Ovary (tissue), 9 donors: ENCODE data around the gene STARD5. TPM values are rescaled to one million over a fixed set of nuclear protein-coding genes. Genes with fewer than 3 reads are reported as not detected.

Source experiments
- DNase-seq, 5 donors: peaks; one replicate each; pipeline ENCODE4 v3.0.0-alpha.2; 2019 to 2020
- H3K27ac ChIP-seq, 2 donors: fragments of 200-600 bp; one replicate each; pipeline versions ENCODE4 v1.5.1 to v1.8.0; 2019 to 2022
- H3K27me3 ChIP-seq: fragments of 200-600 bp; one replicate; pipeline ENCODE4 v1.8.0; 2022
- H3K36me3 ChIP-seq: fragments of 200-600 bp; sonication (generic); one replicate; pipeline ENCODE4 v1.5.1; 2019
- H3K4me1 ChIP-seq: one replicate; pipeline ENCODE4 v1.8.1; 2013; ENCODE audit warnings: mild to moderate bottlenecking, moderate library complexity; ENCODE audit not compliant: insufficient read depth
- H3K4me3 ChIP-seq: fragments of 200-600 bp; sonication (generic); one replicate; pipeline ENCODE4 v1.5.1; 2017
- H3K9me3 ChIP-seq, 2 donors: fragments of 200-600 bp in 1 of 2; sonication (generic) in 1 of 2; one replicate each; pipeline versions ENCODE4 v1.5.1 to v1.8.1; 2013 to 2019; ENCODE audit warnings: mild to moderate bottlenecking in 1 of 2, moderate library complexity in 1 of 2
- EP300 ChIP-seq: sonication (generic); formaldehyde crosslinking; IDR thresholded peaks from one replicate; pipeline ENCODE4 v1.6.1; 2017; ENCODE audit warnings: antibody characterized with exemption
- POLR2A ChIP-seq: fragments of 450-650 bp; IDR thresholded peaks from one replicate; pipeline ENCODE4 v1.6.1; 2017; ENCODE audit warnings: antibody characterized with exemption, mild to moderate bottlenecking, moderate library complexity
- WGBS, 3 donors: extraction: QIAGEN DNeasy Blood & Tissue Kit in 1 of 3; methylation state at CpG; one replicate each; pipeline versions ENCODE4 v1.1.5 to v1.1.7; 2013 to 2017; 5-methylcytosine and 5-hydroxymethylcytosine counted together
- intact Hi-C, 4 donors: fragments of 100-400 bp; cut with DNase I; formaldehyde crosslinking; loops; one replicate each; pipeline versions ENCODE4 v1.11.0 to v1.15.1; 2022 to 2023
- polyA plus RNA-seq, 2 donors: library from polyadenylated mRNA; stranded (reverse); fragments of 200-250 nt in 1 of 2; fragments of 350-450 nt in 1 of 2; fragmentation: Illumina TruSeq in 1 of 2; extraction: RNeasy Lipid Tissue Mini Kit (QIAGEN cat#74804) in 1 of 2; gene quantifications; one replicate each; pipeline ENCODE4 v1.2.3, GENCODE V29; 2013 to 2014
- total RNA-seq, 7 donors: library from RNA; depleted of rRNA in 2 of 7; stranded (reverse); fragments of >200 nt in 2 of 7; fragmentation: NEBNext Ultra II Directional in 3 of 7; extraction: Animal tissue kit (Norgen Biotek cat#: 25700) in 3 of 7; gene quantifications; one replicate each; pipeline versions ENCODE4 v1.1.0 to v1.2.4, GENCODE V29; 2016 to 2023
- TF ChIP-seq, protein P1 (sequence below), 3 donors: fragments of 450-650 bp in 2 of 3; fragments of 200-600 bp in 1 of 3; IDR thresholded peaks; one replicate each; pipeline versions ENCODE4 v1.5.1 to v1.8.0; 2016 to 2022; ENCODE audit warnings: antibody characterized with exemption in 3 of 3, mild to moderate bottlenecking in 1 of 3
- donor health status: DM: no; HTN: no; CAD: no; lungs with moderate emphysema.
- donor health status: DM: no; HTN: no; CAD: no.
- donor health status: Bipolar disorder and iron deficiency.
- donor health status: DM: yes; HTN: yes; CAD: no.
- donor health status: DM: no; HTN: no; CAD: no.
- donor health status: DM: yes; HTN: yes; CAD: no.

Gene STARD5
- total and polyA plus RNA-seq, 9 donors: 3.8 to 9.4 (median 6.3) TPM

DNA sequence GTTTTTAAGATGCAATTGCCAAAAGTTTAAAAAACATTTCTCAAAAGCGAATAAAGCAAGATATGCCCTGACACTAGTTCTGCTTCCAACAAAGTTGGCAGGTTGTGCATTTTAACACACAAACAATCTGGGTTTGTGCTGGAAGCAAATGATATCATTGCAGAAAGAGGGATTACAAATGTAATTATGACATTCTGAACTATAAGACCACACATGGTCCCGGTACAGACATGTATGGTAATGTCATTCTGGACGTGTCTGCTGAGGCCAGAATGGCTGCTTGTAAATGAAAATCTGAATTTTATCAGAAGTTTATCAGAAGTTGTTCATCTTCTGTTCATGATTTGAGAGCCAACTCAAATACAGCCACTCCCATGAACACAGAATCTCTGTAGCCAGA lies 39.3 kb upstream of the STARD5 start:
- Histone ChIP-seq H3K4me1 (peaks cover 2% of the 10 kb centered on the region), H3K36me3 (no peaks in the 10 kb centered on the region), H3K27ac (no peak overlapping the region), H3K4me3 (no peak overlapping the region), H3K9me3 (no peaks in the 10 kb centered on the region), H3K27me3 (no peaks in the 10 kb centered on the region)
- intact Hi-C loops: no loop called here
- TF ChIP-seq, protein P1, sequence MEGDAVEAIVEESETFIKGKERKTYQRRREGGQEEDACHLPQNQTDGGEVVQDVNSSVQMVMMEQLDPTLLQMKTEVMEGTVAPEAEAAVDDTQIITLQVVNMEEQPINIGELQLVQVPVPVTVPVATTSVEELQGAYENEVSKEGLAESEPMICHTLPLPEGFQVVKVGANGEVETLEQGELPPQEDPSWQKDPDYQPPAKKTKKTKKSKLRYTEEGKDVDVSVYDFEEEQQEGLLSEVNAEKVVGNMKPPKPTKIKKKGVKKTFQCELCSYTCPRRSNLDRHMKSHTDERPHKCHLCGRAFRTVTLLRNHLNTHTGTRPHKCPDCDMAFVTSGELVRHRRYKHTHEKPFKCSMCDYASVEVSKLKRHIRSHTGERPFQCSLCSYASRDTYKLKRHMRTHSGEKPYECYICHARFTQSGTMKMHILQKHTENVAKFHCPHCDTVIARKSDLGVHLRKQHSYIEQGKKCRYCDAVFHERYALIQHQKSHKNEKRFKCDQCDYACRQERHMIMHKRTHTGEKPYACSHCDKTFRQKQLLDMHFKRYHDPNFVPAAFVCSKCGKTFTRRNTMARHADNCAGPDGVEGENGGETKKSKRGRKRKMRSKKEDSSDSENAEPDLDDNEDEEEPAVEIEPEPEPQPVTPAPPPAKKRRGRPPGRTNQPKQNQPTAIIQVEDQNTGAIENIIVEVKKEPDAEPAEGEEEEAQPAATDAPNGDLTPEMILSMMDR (IDR thresholded peaks at IDR 0.05): no peak
- no peak for TF ChIP-seq EP300
- DNase-seq: no peak
- 26 to 48% (median 28%) methylated on average over 3 of the region's 3 CpGs for WGBS, 3 donors

DNA sequence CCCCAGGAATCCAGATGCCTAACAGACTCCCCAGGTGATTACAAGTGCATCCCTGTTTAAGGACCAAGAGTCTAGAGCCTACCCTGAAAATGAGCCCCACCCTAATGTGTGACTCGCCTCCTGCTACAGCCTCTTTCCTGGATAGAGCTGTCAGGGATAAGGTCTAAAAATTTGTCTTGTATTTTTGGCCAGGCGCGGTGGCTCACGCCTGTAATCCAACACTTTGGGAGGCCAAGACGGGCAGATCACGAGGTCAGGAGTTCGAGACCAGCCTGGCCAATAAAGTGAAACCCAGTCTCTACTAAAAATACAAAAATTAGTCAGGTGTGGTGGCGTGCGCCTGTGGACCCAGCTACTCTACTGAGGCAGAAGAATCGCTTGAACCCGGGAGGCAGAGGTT lies 38.8 kb upstream of the STARD5 start:
- no peak for DNase-seq
- Histone ChIP-seq H3K9me3 (no peaks in the 10 kb centered on the region), H3K4me1 (peaks cover 2% of the 10 kb centered on the region), H3K36me3 (no peaks in the 10 kb centered on the region), H3K4me3 (no peak overlapping the region), H3K27ac (no peak overlapping the region), H3K27me3 (no peaks in the 10 kb centered on the region)
- WGBS, 3 donors: 80 to 92% (median 84%) methylated on average over 11 of the region's 11 CpGs
- TF ChIP-seq EP300: no peak
- TF ChIP-seq, protein P1 (IDR thresholded peaks at IDR 0.05): no peak
- TF ChIP-seq POLR2A: no peak
- intact Hi-C loops: no loop called here

DNA sequence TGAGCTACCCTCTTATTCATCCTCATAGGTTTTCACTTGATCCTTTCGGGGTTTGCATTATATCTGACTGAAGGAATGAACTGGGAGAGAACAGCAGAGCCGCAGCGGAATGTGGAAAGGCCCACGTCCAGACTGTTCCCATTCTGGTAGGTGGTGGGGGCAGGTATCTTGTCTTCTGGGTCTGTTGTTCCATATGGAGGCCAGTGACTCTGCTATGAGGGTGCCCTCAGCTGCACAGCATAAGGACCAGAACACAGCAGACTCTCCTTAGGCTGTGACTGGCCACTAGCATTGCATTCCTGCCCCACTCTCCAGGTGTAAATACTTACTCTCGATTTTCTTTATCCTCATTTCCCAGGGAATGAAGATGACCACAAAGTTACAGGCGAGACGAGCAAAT lies 38.0 kb upstream of the STARD5 start:
- Histone ChIP-seq H3K27ac (no peak overlapping the region), H3K9me3 (no peaks in the 10 kb centered on the region), H3K4me1 (peaks cover 2% of the 10 kb centered on the region), H3K36me3 (no peaks in the 10 kb centered on the region), H3K4me3 (no peak overlapping the region), H3K27me3 (no peaks in the 10 kb centered on the region)
- WGBS, 3 donors: 94 to 96% (median 95%) methylated on average over 7 of the region's 7 CpGs
- TF ChIP-seq, protein P1 (IDR thresholded peaks at IDR 0.05): no peak
- TF ChIP-seq EP300 (no peak), POLR2A (no peak)
- intact Hi-C loops: no loop called here
- DNase-seq: no peak

DNA sequence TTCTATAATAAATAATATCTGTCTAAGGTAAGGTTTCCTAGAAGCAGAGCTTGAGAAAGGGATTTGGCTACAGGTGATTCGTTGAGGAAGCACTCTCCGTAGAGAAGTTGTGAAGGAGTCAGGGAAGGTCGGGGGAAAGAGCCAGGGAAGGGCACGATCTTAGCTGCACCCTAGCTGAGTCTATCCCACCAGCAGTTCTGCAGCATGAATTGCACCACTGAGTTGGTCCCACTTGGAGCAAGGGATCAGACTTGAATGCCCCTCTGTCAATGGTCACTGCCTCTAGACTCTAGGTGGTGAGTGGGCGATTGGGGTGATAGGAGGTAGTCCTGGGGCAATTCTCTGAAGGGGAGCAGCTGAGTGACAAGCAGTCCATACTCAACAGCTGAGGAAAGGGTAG lies 36.5 kb upstream of the STARD5 start:
- intact Hi-C loops: no loop called here
- 91 to 93% (median 92%) methylated on average over 5 of the region's 5 CpGs for WGBS, 3 donors
- TF ChIP-seq EP300 (no peak), POLR2A (no peak)
- TF ChIP-seq, protein P1 (IDR thresholded peaks at IDR 0.05): no peak
- Histone ChIP-seq H3K36me3 (no peaks in the 10 kb centered on the region), H3K27ac (no peak overlapping the region), H3K4me3 (no peak overlapping the region), H3K9me3 (no peaks in the 10 kb centered on the region), H3K4me1 (peaks cover 2% of the 10 kb centered on the region), H3K27me3 (no peaks in the 10 kb centered on the region)
- no peak for DNase-seq

DNA sequence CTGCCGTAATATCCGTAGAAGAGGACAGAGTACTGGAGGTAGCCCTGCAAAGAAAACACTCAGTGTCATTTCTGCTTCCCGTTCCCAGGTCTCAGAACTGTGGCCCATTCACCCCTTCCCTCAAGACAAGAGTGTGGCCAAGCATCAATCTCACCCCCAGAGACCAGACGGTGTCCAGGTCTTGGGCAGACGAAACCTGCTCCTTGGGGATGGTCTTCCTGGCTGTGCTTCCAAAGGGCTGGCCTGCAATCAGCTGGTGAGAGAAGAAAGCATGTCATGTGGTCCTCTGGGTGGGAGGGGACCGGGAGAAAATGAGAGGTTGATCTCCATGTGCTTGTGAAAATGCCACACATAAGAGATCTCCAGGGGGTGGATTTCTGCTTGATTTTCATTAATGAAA lies 34.3 kb upstream of the STARD5 start:
- Histone ChIP-seq H3K27ac (no peak overlapping the region), H3K4me3 (no peak overlapping the region), H3K36me3 (no peaks in the 10 kb centered on the region), H3K4me1 (no peaks in the 10 kb centered on the region), H3K9me3 (no peaks in the 10 kb centered on the region), H3K27me3 (no peaks in the 10 kb centered on the region)
- TF ChIP-seq EP300 (no peak), POLR2A (no peak)
- TF ChIP-seq, protein P1 (IDR thresholded peaks at IDR 0.05): no peak
- WGBS, 3 donors: 92 to 96% (median 95%) methylated on average over 6 of the region's 6 CpGs
- DNase-seq: no peak
- intact Hi-C loops: no loop called here
